HG03066 (cell line): Measurements from ENCODE around the gene CREM.
A peak's percentile ranks its signal among the peaks of the same experiment; 100 is the strongest.

Source experiments
- ATAC-seq: cut with Tn5 transposase; IDR thresholded peaks from one replicate; pipeline ENCODE4 v1.9.1; 2021; ENCODE audit warnings: low read depth; ENCODE audit not compliant: unreplicated experiment

CREM gene

DNA sequence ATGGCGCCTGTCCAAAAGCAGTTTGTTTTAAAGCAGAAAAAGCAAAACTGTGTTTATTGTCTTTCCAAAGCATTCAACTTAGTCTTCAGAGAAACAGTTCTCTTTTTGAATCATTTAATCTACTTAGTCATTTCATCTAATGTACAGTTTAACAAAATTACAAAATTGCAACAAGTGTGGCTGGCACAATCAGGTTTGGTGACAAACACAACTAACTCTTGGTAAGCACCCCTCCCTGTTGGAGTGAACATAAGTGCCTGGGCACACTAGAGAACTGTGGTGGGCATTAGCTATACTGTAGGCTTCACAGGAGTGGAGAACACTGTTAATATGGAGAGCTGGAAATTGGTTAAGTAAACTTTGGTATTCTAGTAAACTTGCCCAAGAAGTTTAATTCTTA, 6.9 kb downstream of the CREM start:
- ATAC-seq: no peak

DNA sequence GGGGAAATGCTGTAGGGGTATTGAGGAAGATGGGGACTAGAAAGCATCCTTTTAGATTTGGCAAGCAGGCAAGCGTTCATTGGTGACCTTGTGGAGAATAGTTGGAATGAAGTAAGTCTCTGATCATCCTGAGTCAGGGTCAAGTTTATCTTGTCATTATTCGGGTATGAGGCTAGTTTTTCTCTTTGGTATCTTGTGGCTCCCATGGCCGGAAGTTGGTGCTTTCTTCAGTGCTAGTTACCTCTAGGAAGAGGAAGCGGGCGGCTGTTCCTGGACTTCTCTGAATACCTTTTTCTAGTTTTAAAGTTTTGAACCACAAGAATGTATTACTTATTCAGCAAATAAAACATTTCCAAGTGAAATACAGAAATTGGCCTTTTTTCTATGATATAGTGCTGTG, 9.2 kb downstream of the CREM start:
- ATAC-seq: no peak

DNA sequence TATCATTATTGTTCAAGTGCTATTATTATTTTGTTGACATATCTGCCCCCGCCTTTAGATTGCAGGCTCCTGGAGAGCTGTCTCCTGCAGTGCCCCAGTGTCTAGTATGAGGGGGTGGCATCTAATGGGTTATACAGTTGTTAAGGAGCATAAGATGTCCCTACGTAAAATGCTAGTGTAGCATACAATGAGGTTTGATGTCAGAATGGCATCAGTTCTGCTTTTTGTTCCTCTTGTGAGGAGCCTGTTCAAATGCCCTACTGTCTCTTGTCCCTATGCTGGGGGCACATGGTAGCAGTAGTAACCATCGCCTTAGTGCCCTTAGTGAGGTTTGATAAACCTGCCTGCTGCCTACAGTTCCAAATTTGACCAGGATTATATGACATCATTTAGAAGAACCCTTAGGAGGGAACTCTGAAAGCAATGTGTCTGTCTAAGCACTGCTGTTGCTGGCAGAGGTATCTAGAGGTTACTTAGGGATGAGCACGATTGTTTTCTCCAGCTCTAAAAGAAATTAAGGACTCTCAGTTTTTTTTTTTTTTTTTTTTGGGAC, 9.7 kb downstream of the CREM start:
- peak; percentile 55 for ATAC-seq

DNA sequence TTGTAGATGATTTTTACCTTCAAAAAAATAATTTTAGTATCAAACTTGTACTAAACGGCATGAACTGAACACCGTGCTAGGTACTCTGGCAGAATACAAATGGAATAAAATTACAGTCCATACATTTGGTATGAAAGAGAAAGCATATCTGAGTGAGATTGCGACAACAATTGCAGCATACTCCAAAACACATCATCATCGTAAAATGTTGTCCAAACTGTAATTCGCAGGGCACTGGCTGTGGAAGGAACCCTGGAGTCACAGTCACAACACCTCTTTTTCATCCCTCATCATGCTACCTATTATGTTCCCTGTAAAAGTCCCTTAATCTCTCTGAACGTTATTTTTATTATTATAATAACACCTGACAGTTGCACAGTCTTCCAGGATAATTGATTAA, 13.5 kb downstream of the CREM start:
- ATAC-seq: no peak

DNA sequence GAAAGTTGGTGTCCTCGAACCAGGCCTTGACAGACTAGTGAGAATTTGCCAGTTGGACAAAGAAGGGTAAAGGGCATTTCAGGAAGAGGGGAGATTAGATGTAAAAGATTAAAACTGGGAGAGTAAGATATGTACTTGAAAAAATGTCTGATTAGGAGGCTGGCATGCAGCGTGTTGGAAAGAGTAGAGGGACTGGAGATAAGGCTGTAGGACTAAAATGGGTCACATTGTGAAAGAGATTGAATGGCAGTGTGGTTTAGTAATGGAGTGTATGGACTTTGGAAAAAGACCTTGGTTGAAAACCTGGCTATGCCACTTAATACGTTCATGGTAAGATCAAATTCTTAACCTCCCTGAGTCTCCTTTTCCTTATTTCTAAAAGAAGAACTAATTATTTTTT, 14.1 kb downstream of the CREM start:
- no peak for ATAC-seq

DNA sequence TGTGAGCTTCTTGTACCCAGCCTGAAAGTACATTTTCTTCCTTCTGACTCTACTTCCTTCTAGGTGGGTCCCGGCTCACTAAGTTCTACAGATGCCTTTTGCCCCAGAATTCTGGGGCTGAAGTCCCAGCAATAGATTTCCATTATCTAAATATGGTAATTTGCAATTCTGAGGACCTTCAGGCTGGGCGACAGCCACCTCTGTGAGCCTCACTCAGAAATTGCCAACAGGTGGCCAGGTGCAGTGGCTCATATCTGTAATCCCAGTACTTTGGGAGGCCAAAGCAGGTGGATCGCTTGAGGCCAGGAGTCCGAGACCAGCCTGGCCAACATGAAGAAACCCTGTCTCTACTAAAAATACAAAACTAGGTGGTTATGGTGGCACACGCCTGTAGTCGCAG, 23.7 kb downstream of the CREM start:
- ATAC-seq: no peak

DNA sequence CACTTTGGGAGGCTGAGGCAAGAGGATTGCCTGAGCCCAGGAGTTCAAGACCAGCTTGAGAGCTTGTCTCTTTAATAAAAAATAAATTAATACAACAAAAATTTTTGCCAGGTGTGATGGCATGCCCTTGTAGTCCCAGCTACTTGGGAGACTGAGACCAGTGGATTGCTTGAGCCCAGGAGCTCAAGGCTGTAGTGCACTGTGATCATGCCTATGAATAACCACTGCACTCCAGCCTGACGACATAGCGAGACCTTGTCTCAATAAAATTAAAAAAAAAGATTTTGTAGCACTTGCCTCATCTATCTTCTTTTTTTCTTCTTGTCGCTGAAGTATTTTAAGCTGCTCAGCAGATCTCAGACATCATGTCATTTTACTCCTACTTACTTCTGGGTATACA, 26.3 kb downstream of the CREM start:
- ATAC-seq: no peak

DNA sequence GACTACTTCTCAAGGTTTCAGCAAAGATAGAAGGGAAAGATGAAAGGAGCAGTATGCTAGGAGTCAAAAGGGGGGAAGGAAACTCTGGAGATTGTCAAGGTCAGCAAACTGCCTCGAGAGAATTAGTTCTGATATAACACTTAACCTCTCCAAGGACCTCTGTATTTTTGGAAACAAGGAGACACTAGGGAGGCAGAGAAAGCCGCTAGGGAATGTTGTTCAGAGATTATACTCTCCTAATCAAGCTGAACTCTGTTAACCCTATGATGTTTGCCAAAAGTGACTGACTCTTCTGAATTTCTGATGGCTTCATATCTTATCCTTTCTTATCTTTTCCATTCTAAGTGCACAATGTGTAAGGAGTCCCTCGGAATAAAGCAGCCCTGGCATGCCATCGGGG, 27.1 kb downstream of the CREM start:
- ATAC-seq: no peak

DNA sequence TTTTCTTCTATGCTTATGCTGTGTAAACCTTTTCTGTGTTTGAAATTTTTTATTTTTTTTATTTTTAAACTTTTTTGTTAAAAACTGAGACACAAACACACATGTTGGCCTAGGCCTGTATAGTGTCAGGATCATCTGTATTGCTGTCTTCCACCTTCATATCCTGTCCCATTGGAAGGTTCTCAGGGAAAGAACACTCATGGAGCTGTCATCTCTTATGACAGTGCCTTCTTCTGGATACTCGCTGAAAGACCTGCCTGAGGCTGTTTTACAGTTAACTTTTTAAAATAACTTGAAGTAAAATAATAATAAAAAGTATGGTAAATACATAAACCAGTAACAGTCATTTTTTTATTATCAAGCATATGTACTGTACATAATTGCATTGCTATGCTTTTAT, 34.1 kb downstream of the CREM start:
- ATAC-seq: no peak

DNA sequence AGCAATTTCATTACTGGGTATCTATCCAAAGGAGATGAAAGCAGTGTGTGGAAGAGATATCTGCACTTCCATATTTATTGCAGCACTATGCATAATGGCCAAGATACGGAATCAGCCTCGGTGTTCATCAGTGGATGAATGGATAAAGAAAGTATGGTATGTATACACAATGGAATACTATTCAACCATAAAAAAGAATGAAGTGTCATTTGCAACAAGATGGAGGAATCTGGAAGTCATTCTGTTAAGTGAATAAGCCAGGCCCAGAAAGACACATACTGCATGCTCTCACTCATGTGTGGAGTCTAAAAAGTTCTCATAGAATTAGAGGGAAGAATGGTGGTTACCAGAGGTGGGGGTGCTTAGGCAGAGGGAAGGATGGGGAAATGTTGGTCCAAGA, 35.3 kb downstream of the CREM start:
- no peak for ATAC-seq

DNA sequence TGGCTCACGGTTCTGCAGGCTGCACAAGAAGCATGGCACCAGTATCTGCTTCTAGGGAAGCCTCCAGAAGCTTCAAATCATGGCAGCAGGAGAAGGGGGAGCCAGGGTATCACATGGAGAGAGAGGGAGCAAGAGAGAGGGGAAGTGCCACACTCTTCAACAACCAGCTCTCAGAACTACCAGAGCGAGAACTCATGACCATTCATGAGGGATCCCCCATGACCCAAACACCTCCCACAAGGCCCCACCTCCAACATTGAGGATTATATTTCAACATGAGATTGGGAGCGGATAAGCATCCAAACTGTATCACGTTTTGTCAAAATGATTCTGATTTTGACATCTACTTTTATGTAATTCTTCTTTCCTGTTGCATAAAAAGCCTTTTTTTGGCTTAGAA, 38.5 kb downstream of the CREM start:
- ATAC-seq: no peak

DNA sequence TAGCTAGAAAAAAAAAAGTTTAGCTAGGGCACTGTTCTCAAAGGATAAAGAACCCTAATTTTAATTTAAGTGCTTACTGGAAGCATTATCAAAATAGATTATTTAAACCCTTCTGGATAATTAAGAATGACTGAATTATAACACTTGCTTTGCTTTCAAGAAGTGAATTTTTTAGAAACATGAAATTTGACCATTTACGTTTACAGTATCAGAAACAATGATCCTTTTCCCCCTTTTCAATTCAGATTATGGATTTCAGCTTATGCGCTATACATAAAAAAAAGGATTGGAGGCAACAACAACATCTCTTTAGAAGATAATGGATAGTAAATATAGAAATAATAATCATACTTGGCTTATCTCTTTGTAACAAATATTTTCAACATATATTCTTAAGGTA, 39.2 kb downstream of the CREM start:
- no peak for ATAC-seq

DNA sequence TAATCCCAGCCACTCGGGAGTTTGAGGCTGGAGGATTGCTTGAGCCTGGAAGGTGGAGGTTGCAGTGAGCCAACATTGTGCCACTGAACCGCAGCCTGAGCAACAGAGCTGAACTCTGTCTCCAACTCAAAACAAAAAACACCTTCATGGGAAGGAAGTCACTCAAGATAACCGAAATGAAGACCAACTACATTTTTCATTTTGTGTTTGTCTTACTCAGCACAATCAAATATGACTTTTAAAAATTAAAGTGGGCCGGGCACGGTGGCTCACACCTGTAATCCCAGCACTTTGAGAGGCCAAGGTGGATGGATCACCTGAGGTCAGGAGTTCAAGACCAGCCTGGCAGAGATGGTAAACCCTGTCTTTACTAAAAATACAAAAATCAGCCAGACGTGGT, 40.0 kb downstream of the CREM start:
- ATAC-seq: no peak

DNA sequence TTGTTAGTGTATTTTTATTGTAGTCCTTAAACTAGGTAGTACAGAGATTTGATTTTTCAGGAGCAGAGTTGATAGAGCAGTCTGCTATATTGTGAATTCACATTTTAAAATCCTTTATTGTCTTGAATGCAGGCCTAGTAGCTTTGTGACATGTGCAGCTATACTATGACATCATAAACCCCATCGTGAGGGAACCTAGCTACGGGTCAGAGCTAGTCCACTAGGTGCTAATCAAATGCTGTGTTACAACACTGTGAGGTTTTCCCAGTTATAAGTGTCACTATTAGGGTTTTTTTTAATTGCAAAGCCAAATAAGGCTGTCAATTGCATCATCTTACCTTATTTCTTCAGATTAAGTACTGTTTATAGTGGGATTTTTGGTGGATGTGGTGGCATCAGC, 40.7 kb downstream of the CREM start:
- ATAC-seq: no peak

DNA sequence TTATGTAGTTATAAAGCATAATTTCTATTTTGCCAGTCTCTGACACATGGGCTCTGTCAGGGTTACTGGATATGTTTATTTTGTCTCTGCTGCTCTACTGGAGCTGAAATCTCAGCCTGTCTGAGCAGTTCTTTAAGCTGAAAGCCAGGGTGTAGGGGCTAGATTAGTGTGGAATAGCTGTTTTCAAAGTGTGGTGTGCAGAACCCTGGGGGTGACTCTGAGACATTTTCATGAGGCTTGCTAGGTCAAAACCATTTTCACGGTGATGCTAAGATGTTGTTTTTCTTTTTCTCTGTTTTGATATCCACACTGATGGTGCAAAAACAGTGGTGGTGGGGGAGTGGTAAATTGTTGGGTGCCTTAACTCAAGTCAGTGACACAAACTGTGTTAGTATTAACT, 45.5 kb downstream of the CREM start:
- no peak for ATAC-seq

DNA sequence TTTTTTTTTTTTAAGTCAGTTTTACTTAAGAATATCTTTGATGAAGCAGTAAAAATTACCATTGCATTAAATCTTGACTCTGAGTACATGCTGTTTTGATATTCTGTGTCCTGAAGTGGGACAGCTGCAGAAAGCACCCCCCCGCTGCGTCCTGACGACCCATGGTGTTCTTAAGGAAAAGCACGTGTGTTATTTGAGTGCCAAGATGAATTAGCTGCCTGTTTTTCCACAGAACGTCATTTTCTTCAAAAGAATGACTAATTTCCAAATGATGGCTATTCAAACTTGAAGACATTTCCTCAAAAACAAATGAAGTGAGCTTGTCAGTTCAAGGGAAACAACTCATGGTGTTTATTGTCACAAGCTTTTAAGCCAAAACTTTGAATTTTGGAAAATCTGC, 45.9 kb downstream of the CREM start:
- ATAC-seq: no peak

DNA sequence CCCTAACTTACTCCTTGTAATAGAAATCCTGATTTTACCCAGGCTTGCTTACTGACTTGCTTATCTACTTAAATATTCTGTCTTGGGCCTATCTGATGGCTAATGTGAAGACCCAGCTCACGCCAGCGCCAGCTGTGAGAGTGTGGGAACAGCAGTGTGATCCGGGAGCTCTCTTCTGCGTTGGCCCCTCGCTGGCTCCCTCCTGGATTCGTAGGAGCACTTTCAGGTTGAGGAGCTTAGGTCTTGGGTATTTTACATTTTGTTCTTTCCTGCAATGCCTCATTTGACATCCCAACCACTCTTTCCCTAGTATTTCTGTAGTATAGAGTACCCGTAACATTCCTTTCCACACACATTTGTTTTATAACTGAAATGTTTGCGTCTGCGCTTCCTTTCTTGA, 51.7 kb downstream of the CREM start:
- ATAC-seq: no peak

DNA sequence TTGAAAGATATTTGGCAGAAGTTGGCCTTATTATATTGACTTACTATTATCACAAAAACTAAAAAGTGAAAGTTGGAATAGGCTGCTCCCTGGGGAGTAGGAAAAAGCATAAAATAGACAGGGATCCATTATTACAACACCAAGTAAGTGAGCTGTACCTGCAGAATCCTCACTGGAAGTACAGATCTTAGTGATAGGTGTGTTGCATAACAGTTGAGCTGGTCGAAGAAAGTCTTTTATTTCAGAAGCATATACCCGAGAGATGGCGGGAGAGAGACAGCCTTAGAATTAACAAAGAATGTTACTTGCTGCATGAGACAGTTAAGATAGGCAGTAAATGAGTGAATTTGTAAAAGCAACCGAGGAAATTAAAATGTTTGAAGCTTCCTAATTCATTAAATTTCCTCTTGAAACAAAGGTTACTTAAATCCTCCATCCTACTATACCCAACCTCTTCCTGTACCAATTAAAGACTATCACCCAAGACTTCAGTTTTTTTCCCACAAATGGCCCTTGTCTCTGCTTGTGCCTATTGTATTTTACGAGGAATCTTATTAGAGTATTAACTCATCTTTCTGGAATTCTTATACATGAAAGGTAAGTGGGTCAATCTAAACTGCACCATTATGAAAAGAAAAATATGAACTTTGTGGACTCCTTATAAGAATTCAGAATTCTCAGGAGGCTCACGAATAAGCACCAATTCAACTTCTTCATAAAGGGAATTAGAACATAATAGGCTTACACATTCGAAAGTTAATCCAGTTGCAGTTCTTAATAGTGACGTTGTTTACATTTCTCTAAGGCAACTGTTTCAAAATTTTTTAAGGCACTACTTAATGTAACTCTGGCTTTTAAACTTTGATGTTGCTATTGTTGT, 56.2 kb downstream of the CREM start:
- no peak for ATAC-seq

DNA sequence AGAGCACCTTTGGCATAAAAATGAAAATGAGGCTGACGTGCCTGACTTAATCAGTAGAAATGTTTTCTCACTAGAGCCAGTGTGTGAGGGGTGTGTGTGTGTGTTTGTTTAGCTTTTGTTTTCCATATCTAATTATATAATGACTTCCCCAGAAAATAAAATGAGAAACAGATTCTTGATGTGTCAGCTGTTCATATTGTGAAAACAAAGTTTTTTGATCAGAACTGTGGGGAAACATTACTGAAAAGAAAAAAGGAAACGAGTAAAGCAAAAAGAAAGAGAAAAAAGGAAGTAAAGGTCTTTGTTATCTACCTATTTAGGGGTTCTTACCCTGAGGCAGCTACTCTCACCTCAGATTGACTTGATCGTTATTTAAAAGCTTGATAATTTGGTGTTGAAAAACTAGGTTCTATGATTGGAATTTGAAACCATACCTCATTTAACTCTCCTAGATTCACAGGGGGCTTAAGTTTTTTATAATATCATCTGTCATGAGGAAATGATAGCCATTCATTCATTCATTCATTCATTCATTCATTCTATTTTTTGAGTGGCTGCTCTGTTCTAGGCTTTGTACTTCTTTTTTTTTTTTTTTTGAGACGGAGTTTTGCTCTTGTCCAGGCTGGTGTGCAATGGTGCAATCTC, 58.0 kb downstream of the CREM start:
- ATAC-seq: peak; percentile 58

DNA sequence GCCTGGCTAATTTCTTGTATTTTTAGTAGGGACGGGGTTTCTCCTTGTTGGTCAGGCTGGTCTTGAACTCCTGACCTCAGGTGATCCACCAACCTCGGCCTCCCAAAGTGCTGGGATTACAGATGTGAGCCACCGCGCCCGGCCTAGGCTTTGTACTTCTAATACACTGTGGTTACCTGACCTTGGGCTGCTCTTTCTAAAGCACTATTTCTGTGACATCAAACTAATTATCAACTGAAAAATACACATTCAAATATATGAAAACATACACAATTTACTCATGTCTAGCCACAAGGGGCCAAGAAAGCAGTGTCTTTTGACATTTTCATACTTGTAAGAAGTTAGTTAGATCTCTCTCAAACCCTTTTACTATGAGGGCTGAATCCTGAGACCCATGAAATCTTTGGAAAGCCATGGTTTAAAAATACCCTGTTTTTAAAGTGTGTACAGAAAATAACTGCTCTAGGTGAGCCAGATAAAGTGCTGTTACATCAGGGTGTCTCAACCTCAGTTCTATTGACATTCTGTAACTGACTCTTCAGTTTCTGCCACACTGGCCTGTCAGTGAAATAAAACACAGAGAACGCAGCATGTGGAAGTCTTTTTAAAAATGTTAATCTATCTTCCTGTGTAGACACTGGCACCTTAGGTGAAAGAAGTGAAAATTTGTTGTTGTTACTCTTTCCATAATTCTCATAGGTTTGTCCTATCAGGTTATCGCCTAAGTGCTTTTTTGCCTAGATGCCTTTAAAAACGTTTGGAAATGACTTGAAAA, 58.8 kb downstream of the CREM start:
- peak; percentile 71 for ATAC-seq

DNA sequence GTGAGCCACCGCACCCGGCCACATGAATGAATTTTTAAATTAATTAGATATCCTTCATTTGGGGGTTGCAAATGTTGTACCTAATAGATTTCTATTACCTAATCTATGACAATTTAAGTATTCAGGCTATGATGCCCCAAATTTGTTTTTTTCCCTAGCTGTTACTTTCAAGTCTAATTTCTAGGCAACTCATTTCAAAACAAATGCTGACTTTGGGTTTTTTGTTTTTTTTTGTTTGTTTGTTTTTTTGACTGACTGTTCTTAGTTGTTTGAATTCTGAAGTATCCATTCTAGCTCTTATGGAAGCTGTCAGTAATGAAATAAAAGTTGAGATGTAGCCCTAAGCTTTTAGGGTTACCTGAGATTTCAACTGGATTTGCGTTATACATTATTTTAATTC, 62.3 kb downstream of the CREM start:
- ATAC-seq: no peak
